C4-2B (cell line): ENCODE measurements around the gene ZNF774.

Experiments used
- ZFX ChIP-seq: fragments of 450-650 bp; IDR thresholded peaks from 2 replicates; pipeline ENCODE4 v1.6.1; 2017
- TF ChIP-seq, protein P1 (sequence below): fragments of 450-650 bp; conservative IDR thresholded peaks from 2 replicates; pipeline ENCODE4 v1.5.1; 2017; ENCODE audit warnings: mild to moderate bottlenecking

DNA sequence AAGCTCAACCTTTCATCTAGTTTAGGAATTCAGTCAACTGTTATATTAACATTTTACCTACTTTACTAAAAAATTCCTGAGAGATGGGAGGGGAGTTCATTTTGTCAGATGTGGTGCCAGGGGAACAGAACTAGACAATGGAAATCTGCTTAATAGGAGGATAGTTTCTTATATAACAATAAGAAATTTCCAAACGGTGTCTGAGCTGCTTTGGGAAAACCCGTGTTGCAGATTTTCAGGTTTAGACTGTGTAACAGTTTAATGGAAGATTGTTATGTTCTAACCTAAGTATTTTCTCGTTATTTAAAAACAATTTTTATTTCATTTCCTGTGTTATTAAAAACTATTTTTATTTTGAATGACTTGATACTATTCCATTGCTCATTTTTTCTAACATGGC lies 55.3 kb downstream of the ZNF774 start:
- TF ChIP-seq, protein P1, sequence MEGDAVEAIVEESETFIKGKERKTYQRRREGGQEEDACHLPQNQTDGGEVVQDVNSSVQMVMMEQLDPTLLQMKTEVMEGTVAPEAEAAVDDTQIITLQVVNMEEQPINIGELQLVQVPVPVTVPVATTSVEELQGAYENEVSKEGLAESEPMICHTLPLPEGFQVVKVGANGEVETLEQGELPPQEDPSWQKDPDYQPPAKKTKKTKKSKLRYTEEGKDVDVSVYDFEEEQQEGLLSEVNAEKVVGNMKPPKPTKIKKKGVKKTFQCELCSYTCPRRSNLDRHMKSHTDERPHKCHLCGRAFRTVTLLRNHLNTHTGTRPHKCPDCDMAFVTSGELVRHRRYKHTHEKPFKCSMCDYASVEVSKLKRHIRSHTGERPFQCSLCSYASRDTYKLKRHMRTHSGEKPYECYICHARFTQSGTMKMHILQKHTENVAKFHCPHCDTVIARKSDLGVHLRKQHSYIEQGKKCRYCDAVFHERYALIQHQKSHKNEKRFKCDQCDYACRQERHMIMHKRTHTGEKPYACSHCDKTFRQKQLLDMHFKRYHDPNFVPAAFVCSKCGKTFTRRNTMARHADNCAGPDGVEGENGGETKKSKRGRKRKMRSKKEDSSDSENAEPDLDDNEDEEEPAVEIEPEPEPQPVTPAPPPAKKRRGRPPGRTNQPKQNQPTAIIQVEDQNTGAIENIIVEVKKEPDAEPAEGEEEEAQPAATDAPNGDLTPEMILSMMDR = no peak
- no peak for TF ChIP-seq ZFX
